Endothelial cell (in vitro differentiated cells): ENCODE results near the gene TMEM273. TPM values are rescaled to one million over a fixed set of nuclear protein-coding genes. Genes with fewer than 3 reads are reported as not detected.

ENCODE experiments used
- DNase-seq: peaks from one replicate; pipeline ENCODE4 v3.0.0; 2021; ENCODE audit warnings: low spot score
- H3K27ac Mint-ChIP-seq: one replicate; pipeline ENCODE4 v1.8.0; 2021; ENCODE audit warnings: mixed read lengths, inconsistent platforms; ENCODE audit not compliant: unreplicated experiment
- H3K27me3 Mint-ChIP-seq: one replicate; pipeline ENCODE4 v1.8.0; 2021; ENCODE audit warnings: mild to moderate bottlenecking, moderate library complexity, mixed read lengths, inconsistent platforms; ENCODE audit not compliant: unreplicated experiment
- H3K36me3 Mint-ChIP-seq: one replicate; pipeline ENCODE4 v1.8.0; 2021; ENCODE audit warnings: mild to moderate bottlenecking, low read depth, mixed read lengths, inconsistent platforms; ENCODE audit not compliant: unreplicated experiment
- H3K4me1 Mint-ChIP-seq: one replicate; pipeline ENCODE4 v1.8.0; 2021; ENCODE audit warnings: mild to moderate bottlenecking, mixed read lengths, inconsistent platforms; ENCODE audit not compliant: unreplicated experiment
- H3K4me3 Mint-ChIP-seq: one replicate; pipeline ENCODE4 v1.8.0; 2021; ENCODE audit warnings: mild to moderate bottlenecking, mixed read lengths, inconsistent platforms; ENCODE audit not compliant: unreplicated experiment
- H3K9me3 Mint-ChIP-seq: one replicate; pipeline ENCODE4 v1.8.0; 2021; ENCODE audit warnings: mixed read lengths, inconsistent platforms; ENCODE audit not compliant: unreplicated experiment
- CTCF ChIP-seq: fragments of 200-600 bp; sonication (generic); IDR thresholded peaks from one replicate; pipeline ENCODE4 v1.5.0; 2021; ENCODE audit warnings: antibody characterized with exemption; ENCODE audit not compliant: unreplicated experiment
- total RNA-seq: library from RNA; stranded (reverse); fragmentation: NEBNext Ultra II Directional; extraction: Animal tissue kit (Norgen Biotek cat#: 25700); gene quantifications from one replicate; pipeline ENCODE4 v1.2.1, GENCODE V29; 2021; ENCODE audit not compliant: unreplicated experiment

TMEM273 gene
- total RNA-seq, 1 donor from 2014 or later: 1.6 TPM

- no peak for DNase-seq
- peaks cover 3% of the 10 kb centered on the region for H3K36me3 Mint-ChIP-seq
- no peak overlapping the region for H3K4me3 Mint-ChIP-seq
- peaks cover 1% of the 10 kb centered on the region for H3K27me3 Mint-ChIP-seq
- TF ChIP-seq CTCF: no peak
- H3K27ac Mint-ChIP-seq: no peak overlapping the region
- no peaks in the 10 kb centered on the region for H3K9me3 Mint-ChIP-seq
- H3K4me1 Mint-ChIP-seq: no peaks in the 10 kb centered on the region
Measured at GRCh38 chr10:49151025-49151445, 37.2 kb downstream of the TMEM273 start.

- Mint-ChIP-seq H3K9me3 (peaks cover under 1% of the 10 kb centered on the region), H3K4me1 (no peaks in the 10 kb centered on the region), H3K27ac (no peak overlapping the region), H3K27me3 (peaks cover 1% of the 10 kb centered on the region), H3K4me3 (no peak overlapping the region), H3K36me3 (peaks cover 3% of the 10 kb centered on the region)
- DNase-seq: no peak
- no peak for TF ChIP-seq CTCF
Measured at GRCh38 chr10:49150426-49150825, 37.8 kb downstream of the TMEM273 start.

DNA sequence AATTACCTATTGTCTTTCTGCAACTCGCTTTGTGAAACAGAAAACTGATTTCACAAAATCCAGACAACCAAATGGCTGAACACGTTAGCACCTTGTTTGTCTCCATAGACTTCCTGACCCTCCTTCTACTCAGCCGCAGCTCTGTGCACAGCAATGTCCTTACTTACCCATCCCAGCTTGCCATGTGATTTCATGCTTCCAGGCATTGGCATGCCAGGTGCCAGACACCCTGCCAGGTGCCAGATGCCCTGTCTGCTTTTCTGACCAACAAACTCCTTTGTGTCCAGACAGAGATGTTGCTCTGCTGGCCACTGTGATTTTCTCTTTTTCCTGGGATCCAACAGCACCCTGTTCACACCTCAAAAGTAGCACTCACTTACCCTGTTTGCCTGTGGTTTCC, 38.3 kb downstream of the TMEM273 start:
- Mint-ChIP-seq H3K4me3 (no peak overlapping the region), H3K27me3 (peaks cover 1% of the 10 kb centered on the region)
- no peak for DNase-seq

GRCh38 chr10:49144058-49144720, 44.0 kb downstream of the TMEM273 start:
- no peak overlapping the region for H3K27ac Mint-ChIP-seq
- no peak overlapping the region for H3K4me3 Mint-ChIP-seq
- H3K27me3 Mint-ChIP-seq: peaks cover 1% of the 10 kb centered on the region
- H3K36me3 Mint-ChIP-seq: peaks cover 3% of the 10 kb centered on the region
- H3K9me3 Mint-ChIP-seq: peaks cover 3% of the 10 kb centered on the region
- no peak for DNase-seq
- no peak for TF ChIP-seq CTCF
- no peaks in the 10 kb centered on the region for H3K4me1 Mint-ChIP-seq

More for the DNA sequence above, 38.3 kb downstream of the TMEM273 start:
- Mint-ChIP-seq H3K9me3 (peaks cover 3% of the 10 kb centered on the region), H3K4me1 (no peaks in the 10 kb centered on the region), H3K27ac (no peak overlapping the region), H3K36me3 (peaks cover 3% of the 10 kb centered on the region)
- no peak for TF ChIP-seq CTCF

DNA sequence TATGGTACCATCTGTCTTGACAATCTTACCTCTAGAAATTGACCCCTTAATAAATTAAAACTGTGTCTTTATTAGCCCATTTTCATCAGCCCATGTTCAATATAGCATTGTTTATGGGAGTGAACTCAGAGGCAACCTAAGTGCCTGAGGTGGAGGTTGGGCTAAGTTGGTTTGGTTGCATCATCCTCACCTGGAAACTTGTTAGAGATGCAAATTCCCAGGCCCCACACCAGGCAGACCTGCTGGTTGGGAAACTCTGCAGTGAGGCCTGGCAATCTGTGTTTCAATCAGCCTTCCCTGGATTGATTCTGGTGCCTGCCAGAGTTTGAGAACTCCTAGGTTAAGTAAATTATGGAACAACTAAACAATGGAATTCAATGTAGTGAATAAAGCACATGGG, 44.9 kb downstream of the TMEM273 start:
- no peaks in the 10 kb centered on the region for H3K4me1 Mint-ChIP-seq
- DNase-seq: no peak

More for the DNA sequence above, 44.9 kb downstream of the TMEM273 start:
- no peak overlapping the region for H3K27ac Mint-ChIP-seq
- peaks cover 3% of the 10 kb centered on the region for H3K9me3 Mint-ChIP-seq
- H3K4me3 Mint-ChIP-seq: no peak overlapping the region
- TF ChIP-seq CTCF: no peak
- peaks cover 2% of the 10 kb centered on the region for H3K36me3 Mint-ChIP-seq
- H3K27me3 Mint-ChIP-seq: peaks cover 1% of the 10 kb centered on the region
